Loucy (cell line): ENCODE results near the gene LILRB4.
"Not testable (repeated sequence)": the region's sequence is repeated elsewhere in the genome, so short reads cannot be mapped to it uniquely, and the experiment has no call there.

Experiments
- H2AFZ ChIP-seq: fragments of 200-600 bp; sonication (generic); 2 replicates; pipeline ENCODE4 v1.6.0; 2016; ENCODE audit warnings: antibody characterized with exemption, mild to moderate bottlenecking, low read length, moderate library complexity
- H3F3A ChIP-seq: fragments of 200-600 bp; 2 replicates; pipeline ENCODE4 v1.6.0; 2016; ENCODE audit warnings: antibody characterized with exemption, low read depth, mild to moderate bottlenecking
- H3K27me3 ChIP-seq: fragments of 200-600 bp; sonication (generic); 2 replicates; pipeline ENCODE4 v1.6.1; 2014; ENCODE audit warnings: low read length, mild to moderate bottlenecking; ENCODE audit not compliant: insufficient read depth, poor library complexity, severe bottlenecking
- H3K36me3 ChIP-seq: fragments of 200-600 bp; sonication (generic); 2 replicates; pipeline ENCODE4 v1.6.1; 2016; ENCODE audit warnings: low read length; ENCODE audit not compliant: insufficient read depth
- H3K4me1 ChIP-seq: fragments of 200-600 bp; sonication (generic); 2 replicates; pipeline ENCODE4 v1.5.1; 2014; ENCODE audit warnings: low read length, mild to moderate bottlenecking; ENCODE audit not compliant: insufficient read depth, poor library complexity, severe bottlenecking
- H3K4me2 ChIP-seq: fragments of 200-600 bp; sonication (generic); 2 replicates; pipeline ENCODE4 v1.6.0; 2014; ENCODE audit warnings: antibody characterized with exemption, low read length, low read depth, mild to moderate bottlenecking; ENCODE audit not compliant: poor library complexity, severe bottlenecking
- H3K4me3 ChIP-seq: fragments of 200-600 bp; sonication (generic); 2 replicates; pipeline ENCODE4 v1.5.1; 2014; ENCODE audit warnings: low read length, mild to moderate bottlenecking, mixed read lengths; ENCODE audit not compliant: poor library complexity, severe bottlenecking
- H3K79me2 ChIP-seq: fragments of 200-600 bp; sonication (generic); 2 replicates; pipeline ENCODE4 v1.6.1; 2014; ENCODE audit warnings: low read length; ENCODE audit not compliant: insufficient read depth
- H3K9ac ChIP-seq: fragments of 200-600 bp; sonication (generic); 2 replicates; pipeline ENCODE4 v1.6.0; 2014; ENCODE audit warnings: mild to moderate bottlenecking, low read depth, low read length, moderate library complexity; ENCODE audit not compliant: poor library complexity, severe bottlenecking
- H3K9me2 ChIP-seq: fragments of 200-600 bp; sonication (generic); replicated peaks from 2 replicates; pipeline ENCODE4 v1.6.1; 2016; ENCODE audit warnings: low read depth, low read length, mixed read lengths
- H3K9me3 ChIP-seq: fragments of 200-600 bp; sonication (generic); 2 replicates; pipeline ENCODE4 v1.6.1; 2014; ENCODE audit warnings: mild to moderate bottlenecking, antibody characterized with exemption, low read length, low read depth; ENCODE audit not compliant: insufficient read depth
- H4K20me1 ChIP-seq: fragments of 200-600 bp; sonication (generic); 2 replicates; pipeline ENCODE4 v1.6.0; 2014; ENCODE audit warnings: antibody characterized with exemption, low read length, mild to moderate bottlenecking; ENCODE audit not compliant: insufficient read depth, poor library complexity, severe bottlenecking
- CTCF ChIP-seq: fragments of 200-600 bp; sonication (generic); conservative IDR thresholded peaks from 2 replicates; pipeline ENCODE4 v1.5.1; 2014; ENCODE audit warnings: mild to moderate bottlenecking, antibody characterized with exemption, low read length
- EZH2phosphoT487 ChIP-seq: fragments of 200-600 bp; IDR thresholded peaks from 2 replicates; pipeline ENCODE4 v1.6.1; 2018; ENCODE audit warnings: antibody characterized with exemption, mild to moderate bottlenecking, moderate library complexity, borderline replicate concordance

LILRB4 gene

GRCh38 chr19:54616821-54617560 is 45.8 kb upstream of the LILRB4 start:
- no peak overlapping the region for H2AFZ ChIP-seq
- H3K9me3 ChIP-seq, result no peaks in the 10 kb centered on the region
- no peak overlapping the region for H3K9ac ChIP-seq
- no peaks in the 10 kb centered on the region for H3K9me2 ChIP-seq
- peaks cover 8% of the 10 kb centered on the region for H3K4me1 ChIP-seq
- no peaks in the 10 kb centered on the region for H3K27me3 ChIP-seq
- H3K4me2 ChIP-seq, result no peak overlapping the region
- no peaks in the 10 kb centered on the region for H3K79me2 ChIP-seq
- TF ChIP-seq EZH2phosphoT487 (no peak), CTCF (no peak)
- no peak overlapping the region for H3K4me3 ChIP-seq
- H3F3A ChIP-seq, result peaks cover 5% of the 10 kb centered on the region; the same call in 1 of the 2 replicates
- no peaks in the 10 kb centered on the region for H4K20me1 ChIP-seq
- H3K36me3 ChIP-seq, result no peaks in the 10 kb centered on the region

- Histone ChIP-seq H3K4me1 (peaks cover 21% of the 10 kb centered on the region), H3F3A (peaks cover 5% of the 10 kb centered on the region; the same call in 1 of the 2 replicates), H3K79me2 (no peaks in the 10 kb centered on the region), H3K4me2 (no peak overlapping the region), H2AFZ (no peak overlapping the region), H3K27me3 (no peaks in the 10 kb centered on the region), H3K4me3 (no peak overlapping the region), H3K9me3 (no peaks in the 10 kb centered on the region), H3K36me3 (no peaks in the 10 kb centered on the region), H3K9ac (no peak overlapping the region), H4K20me1 (no peaks in the 10 kb centered on the region), H3K9me2 (no peaks in the 10 kb centered on the region)
- TF ChIP-seq EZH2phosphoT487, result no peak
- no peak for TF ChIP-seq CTCF
Measured at GRCh38 chr19:54620464-54620863, 42.3 kb upstream of the LILRB4 start.

GRCh38 chr19:54622431-54622830 is 40.4 kb upstream of the LILRB4 start:
- Histone ChIP-seq H3K9me2 (no peaks in the 10 kb centered on the region), H3K79me2 (no peaks in the 10 kb centered on the region), H3K9ac (no peak overlapping the region), H3F3A (no peaks in the 10 kb centered on the region), H3K9me3 (no peaks in the 10 kb centered on the region), H3K36me3 (no peaks in the 10 kb centered on the region), H3K4me3 (no peak overlapping the region), H3K27me3 (no peaks in the 10 kb centered on the region), H4K20me1 (no peaks in the 10 kb centered on the region), H3K4me1 (peaks cover 29% of the 10 kb centered on the region), H2AFZ (no peak overlapping the region), H3K4me2 (no peak overlapping the region)
- no peak for TF ChIP-seq EZH2phosphoT487
- no peak for TF ChIP-seq CTCF

GRCh38 chr19:54624234-54624633 is 38.6 kb upstream of the LILRB4 start:
- not testable (repeated sequence) for H2AFZ ChIP-seq, H3K27me3 ChIP-seq, H3K9me2 ChIP-seq, H4K20me1 ChIP-seq, H3F3A ChIP-seq, H3K79me2 ChIP-seq, H3K9me3 ChIP-seq, H3K36me3 ChIP-seq, H3K4me3 ChIP-seq
- H3K4me1 ChIP-seq, result peaks cover 47% of the 10 kb centered on the region
- peak overlapping the region; percentile 45 for H3K9ac ChIP-seq
- H3K4me2 ChIP-seq, result peak overlapping the region; percentile 30

GRCh38 chr19:54624934-54625730 is 37.7 kb upstream of the LILRB4 start:
- H3K27me3 ChIP-seq, H4K20me1 ChIP-seq, H2AFZ ChIP-seq, H3K9me3 ChIP-seq, H3K36me3 ChIP-seq, H3K79me2 ChIP-seq, H3F3A ChIP-seq, H3K9me2 ChIP-seq: not testable (repeated sequence)
- peak overlapping the region; percentile 53 for H3K4me2 ChIP-seq
- H3K4me1 ChIP-seq, result peaks cover 56% of the 10 kb centered on the region
- peak overlapping the region; percentile 61 for H3K9ac ChIP-seq
- peak overlapping the region; percentile 26 for H3K4me3 ChIP-seq
